HK-2 (cell line): ENCODE results near the gene CELF4.

Experiments
- DNase-seq: peaks from one replicate; pipeline ENCODE4 v3.0.0-alpha.2; 2018; ENCODE audit not compliant: unreplicated experiment

CELF4 gene

DNA sequence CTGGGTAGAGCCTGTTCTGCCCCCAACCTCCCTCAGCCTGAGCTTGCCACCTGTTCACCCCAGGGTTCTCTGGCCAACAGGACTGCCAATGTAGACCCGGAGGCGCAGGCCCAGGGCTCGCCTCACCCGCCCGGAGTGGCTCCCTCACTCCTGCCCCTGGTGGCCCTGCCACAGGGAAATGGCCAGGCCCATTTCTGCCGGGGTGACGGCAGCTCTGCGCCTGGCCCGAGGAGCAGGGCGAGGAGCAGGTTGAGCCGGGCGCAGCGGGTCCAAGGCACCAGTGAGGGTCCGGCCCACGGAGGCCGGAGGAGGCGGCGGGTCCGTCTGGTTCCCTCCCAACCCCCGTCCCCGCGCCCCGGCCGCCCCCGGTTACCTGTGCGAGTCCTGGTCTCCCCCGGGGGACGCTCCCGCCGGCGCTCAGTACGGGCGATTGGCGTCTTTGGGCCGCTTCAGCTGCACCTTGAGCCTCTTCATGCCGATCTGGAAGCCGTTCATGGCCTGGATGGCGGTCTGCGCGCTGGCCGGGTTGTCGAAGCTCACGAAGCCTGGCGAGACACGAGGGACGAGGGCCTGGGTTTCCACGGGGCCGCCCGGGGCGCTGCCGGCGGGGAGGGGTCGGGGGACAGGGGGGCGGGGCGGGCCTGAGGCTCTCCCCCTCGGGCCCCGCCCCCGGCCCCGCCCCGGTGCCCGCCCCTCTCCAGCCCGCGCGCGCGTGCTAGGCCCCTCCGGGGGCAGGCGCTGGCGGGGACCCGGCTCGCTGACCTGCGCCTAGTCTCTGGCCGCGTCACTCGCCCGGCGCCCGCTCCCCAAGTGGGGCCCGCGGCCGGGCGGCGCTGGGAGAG lies 312.0 kb downstream of the CELF4 start:
- peak; percentile 63 for DNase-seq

DNA sequence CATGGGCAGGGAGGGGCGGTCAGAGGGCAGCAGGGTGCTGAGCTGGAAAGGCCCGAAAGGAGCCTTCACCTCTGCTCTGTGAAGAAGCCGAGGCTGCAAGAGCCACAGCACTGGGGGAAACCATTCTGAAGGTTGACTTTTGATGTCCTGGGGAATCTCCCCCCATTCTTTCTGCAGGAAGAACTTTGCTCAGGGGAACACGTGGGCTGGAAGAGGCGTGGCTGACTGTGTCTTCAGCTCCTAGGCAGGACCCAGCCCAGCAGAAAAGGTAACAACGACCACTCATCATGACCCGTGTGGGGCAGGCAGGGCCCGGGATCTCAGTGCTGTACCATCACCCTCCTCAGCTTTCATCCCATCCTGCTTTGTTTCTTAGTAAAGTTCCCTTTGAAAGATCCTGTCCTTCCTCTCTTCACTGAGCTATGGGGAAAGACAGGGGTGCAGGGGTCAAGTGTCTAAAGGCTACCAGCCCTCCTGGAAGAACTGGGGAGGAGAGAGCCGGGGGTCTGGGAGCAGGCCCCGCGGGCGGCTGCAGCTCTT lies 312.7 kb downstream of the CELF4 start:
- peak; percentile 10 for DNase-seq

DNA sequence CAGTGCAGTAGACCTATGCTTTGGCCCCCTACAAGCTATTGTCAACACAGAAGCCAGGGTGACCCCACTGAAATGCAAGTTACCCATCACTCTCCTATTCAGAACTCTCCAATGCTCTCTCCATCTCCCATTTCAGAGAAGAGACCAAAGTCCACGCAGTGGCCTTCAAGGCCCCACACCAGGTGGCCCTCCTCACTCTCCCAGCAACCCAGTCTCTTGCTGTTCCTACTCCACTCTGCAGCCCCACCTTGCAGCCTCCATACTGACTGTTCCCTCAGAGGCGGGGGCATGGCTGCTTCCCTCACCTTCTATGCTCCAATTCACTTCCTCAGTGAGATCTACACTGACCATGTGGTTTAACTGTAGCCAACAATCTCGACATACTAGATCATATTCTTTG lies 313.3 kb downstream of the CELF4 start:
- no peak for DNase-seq

- no peak for DNase-seq
Observed at GRCh38 chr18:37251679-37252078, 313.9 kb downstream of the CELF4 start.

GRCh38 chr18:37249895-37250618 lies 315.5 kb downstream of the CELF4 start:
- DNase-seq: no peak

- DNase-seq: no peak
Observed at GRCh38 chr18:37249171-37249886, 316.3 kb downstream of the CELF4 start.

DNA sequence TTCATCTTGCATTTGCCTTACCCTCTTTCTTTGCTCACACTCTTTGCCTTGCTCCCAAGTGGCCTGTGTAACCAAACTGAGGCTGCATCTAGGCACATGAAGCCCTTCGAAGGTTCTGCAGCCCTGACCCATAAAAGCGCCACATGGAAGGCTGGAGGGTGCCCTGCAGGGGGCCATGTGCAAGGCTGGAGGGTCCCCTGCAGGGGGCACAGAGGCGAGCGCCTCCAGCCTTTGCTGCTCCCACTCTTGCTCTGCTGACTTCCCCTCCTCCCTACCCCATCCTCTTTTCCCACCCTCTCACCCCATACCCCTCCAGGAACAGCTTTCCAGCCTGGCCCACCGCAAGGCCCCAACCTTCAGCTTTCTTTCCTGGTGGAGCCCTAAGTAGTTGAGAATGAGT lies 317.3 kb downstream of the CELF4 start:
- DNase-seq: no peak

GRCh38 chr18:37247497-37248161 lies 318.0 kb downstream of the CELF4 start:
- DNase-seq: no peak

DNA sequence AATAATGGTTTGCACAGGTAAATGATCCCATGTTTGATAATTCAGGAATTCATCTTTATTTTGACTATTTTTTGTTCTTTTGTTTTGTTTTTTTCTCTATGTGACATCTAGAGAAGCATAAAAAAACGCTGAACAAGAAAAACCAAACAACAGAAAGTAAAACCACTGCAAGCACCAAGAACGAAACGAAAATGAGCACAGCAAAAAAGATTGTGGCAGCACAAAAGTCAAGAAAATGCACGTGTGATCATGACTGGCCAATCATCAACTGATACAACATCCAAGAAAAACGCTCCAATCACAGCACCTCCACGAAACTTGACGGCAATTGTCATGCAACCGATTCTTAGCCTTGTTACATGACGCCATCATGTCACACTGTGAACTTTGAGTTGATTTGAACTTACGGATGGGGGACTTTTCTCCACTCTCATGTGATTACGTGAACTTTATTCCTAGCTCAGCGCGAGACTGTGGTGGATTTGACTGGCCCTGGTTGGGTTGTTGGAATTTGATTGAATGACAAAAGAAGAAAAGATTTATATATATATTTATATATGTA lies 318.7 kb downstream of the CELF4 start:
- no peak for DNase-seq

DNA sequence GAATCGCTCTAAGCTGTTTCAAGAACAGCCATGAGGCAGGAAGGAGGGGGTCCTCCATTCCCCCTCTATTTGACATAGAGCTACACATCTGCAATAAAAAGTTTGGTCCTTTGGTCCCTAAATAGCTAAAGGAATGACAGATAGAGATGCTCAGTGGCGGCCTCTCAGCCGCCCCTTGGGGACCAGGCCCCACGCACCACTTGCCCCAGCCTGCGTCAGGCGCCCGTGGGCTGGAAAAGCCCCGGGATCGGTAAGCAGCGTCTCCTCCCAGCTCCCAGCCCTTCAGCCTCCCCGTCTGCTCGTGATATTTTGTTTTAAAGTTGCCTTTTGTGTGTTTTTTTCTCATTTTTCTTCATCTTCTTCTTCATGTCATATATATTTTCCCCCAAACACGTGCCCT lies 321.0 kb downstream of the CELF4 start:
- no peak for DNase-seq

DNA sequence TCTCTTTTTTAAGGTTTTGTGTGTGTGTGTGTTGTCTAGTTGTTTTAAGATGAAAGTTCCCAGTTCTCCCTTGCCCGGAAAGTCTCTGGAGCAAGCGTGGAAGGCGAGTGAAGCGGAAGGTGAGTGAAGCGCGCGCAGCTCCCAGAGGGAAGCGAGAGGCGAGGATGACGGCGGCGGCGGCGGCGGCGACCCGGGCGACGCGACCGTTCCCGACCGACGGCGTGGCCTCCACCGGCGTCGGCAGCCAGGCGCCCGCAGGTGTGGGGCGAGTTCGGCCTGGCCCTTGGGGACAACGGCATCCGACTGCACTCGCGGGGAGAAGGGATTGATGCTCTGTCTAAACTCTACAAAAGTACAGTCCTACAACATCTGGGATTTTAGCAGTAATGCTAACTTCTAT lies 321.9 kb downstream of the CELF4 start:
- no peak for DNase-seq

DNA sequence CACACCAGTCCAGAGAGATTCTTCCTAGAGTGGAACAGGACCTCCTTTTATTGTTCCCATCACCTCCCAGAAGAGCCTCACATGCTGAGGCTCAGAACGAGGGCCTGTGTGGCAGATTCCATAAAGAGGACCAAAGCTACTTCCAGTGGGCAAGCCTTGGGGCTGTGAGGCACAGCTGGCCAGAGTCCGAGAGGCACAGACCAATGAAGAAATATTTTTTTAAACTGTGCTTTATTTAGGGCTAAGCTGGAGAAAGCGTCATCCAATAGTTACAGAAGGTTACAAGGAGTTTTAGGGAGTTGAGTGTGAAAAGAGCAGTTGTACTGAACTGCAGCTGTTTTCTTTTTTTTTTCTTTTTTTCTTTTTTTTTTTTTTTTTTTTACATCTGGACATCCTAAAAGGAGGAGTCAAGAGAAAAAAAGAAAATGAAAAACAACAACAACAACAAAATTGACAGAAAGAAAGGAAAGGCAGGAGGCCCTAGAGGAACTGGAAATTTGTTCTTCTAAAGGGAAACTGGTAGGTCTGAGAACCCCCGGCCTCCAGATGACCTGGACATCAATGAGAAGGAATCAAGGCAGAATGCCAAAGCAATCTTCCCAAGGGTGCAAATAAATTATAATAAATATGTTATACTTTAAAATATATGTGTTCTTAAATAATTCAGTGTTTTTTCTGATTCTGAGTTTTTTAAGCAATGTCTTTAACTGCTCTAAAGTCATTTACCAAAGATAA lies 322.6 kb downstream of the CELF4 start:
- DNase-seq: no peak

GRCh38 chr18:37242091-37242490 lies 323.5 kb downstream of the CELF4 start:
- DNase-seq: no peak

GRCh38 chr18:37238282-37239108 lies 327.1 kb downstream of the CELF4 start:
- no peak for DNase-seq

DNA sequence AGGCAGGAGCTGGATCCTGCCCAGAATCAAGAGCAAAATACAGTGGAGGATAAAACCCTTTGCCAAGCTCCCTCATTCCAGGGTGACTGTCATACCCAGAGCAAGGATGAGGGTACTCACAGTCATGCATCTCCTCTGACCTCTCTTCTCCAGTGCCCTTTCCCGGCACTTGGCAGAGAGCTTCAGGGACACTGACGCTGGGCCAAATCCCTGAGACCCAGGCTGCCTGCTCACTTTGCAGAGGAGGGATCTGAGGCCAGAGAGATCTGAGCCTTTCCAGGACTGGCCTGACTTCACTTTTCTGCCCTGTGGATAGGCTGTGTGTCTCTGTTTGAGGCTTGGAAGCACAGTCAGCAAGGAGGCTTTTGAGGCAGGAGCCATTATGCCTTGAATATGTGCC lies 330.0 kb downstream of the CELF4 start:
- no peak for DNase-seq

GRCh38 chr18:37231251-37231650 lies 334.3 kb downstream of the CELF4 start:
- no peak for DNase-seq

DNA sequence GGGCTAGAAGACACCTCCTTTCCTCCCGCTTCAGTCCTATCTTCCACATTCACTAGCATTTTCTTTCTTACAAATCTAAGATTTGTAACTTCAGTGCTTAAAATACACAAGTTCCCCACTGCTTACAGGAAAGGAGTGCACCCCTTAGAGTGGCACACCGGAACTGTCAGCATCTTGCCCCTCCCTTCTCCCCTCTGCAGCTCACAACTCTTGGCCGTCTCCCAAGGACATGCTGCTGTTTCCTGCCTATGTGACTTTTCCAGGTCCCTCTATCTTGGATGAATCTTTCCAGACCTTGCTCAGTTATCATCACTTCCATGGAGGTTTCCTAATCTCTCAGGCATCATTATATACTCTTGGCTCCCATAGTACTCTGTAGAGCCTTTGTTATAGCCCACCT lies 334.8 kb downstream of the CELF4 start:
- no peak for DNase-seq

DNA sequence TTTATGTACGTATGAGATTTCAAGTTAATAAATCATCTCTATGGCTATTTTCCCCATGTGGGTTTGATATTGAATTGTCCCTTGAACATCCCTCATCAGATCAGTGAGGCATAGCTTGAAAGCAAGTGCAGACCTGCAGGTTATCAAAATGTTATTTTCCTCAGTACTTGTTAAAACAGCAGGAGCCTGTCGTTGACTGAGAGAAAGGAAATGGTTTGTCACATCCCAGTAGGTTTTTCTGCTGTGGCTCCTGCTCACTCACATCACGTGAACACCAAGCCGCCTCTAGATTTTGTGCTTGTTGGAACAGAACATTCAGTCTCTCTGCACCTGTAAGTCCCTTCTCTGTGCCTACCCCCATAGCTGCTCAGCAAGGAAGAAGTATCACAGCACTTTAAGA lies 340.3 kb downstream of the CELF4 start:
- no peak for DNase-seq

GRCh38 chr18:37222999-37223378 lies 342.6 kb downstream of the CELF4 start:
- DNase-seq: no peak
